Karpas-422 (cell line): ENCODE measurements around the gene ERV3-1. TPM values are rescaled to one million over a fixed set of nuclear protein-coding genes. Genes with fewer than 3 reads are reported as not detected.
A peak's percentile ranks its signal among the peaks of the same experiment; 100 is the strongest.
"Not testable (repeated sequence)": the region's sequence is repeated elsewhere in the genome, so short reads cannot be mapped to it uniquely, and the experiment has no call there.

ENCODE experiments used
- DNase-seq: peaks from one replicate; pipeline ENCODE4 v3.0.0-alpha.2; 2015
- H2AFZ ChIP-seq: fragments of 200-600 bp; sonication (generic); 2 replicates; pipeline ENCODE4 v1.6.1; 2014; ENCODE audit warnings: antibody characterized with exemption, low read length, mixed read lengths
- H3K27ac ChIP-seq: fragments of 200-600 bp; sonication (generic); 2 replicates; pipeline ENCODE4 v1.5.1; 2014; ENCODE audit warnings: mild to moderate bottlenecking, low read length, moderate library complexity
- H3K27me3 ChIP-seq: fragments of 200-600 bp; sonication (generic); 2 replicates; pipeline ENCODE4 v1.6.1; 2014; ENCODE audit warnings: low read length, mixed read lengths
- H3K36me3 ChIP-seq: fragments of 200-600 bp; sonication (generic); 2 replicates; pipeline ENCODE4 v1.6.1; 2014; ENCODE audit warnings: low read length, mixed read lengths; ENCODE audit not compliant: insufficient read depth
- H3K4me1 ChIP-seq: fragments of 200-600 bp; sonication (generic); 2 replicates; pipeline ENCODE4 v1.6.1; 2014; ENCODE audit warnings: mild to moderate bottlenecking, low read length, mixed read lengths
- H3K4me2 ChIP-seq: fragments of 200-600 bp; sonication (generic); 2 replicates; pipeline ENCODE4 v1.6.1; 2014; ENCODE audit warnings: low read length, low read depth, mild to moderate bottlenecking; ENCODE audit not compliant: poor library complexity, severe bottlenecking
- H3K4me3 ChIP-seq: fragments of 200-600 bp; sonication (generic); 2 replicates; pipeline ENCODE4 v1.5.1; 2014; ENCODE audit warnings: mild to moderate bottlenecking, antibody characterized with exemption, low read length, mixed read lengths
- H3K79me2 ChIP-seq: fragments of 200-600 bp; sonication (generic); 2 replicates; pipeline ENCODE4 v1.6.1; 2014; ENCODE audit warnings: mild to moderate bottlenecking, low read length, mixed read lengths
- H3K9ac ChIP-seq: fragments of 200-600 bp; sonication (generic); 2 replicates; pipeline ENCODE4 v1.6.0; 2014; ENCODE audit warnings: low read length
- H3K9me2 ChIP-seq: fragments of 200-600 bp; sonication (generic), shearing (Covaris generic); replicated peaks from 2 replicates; pipeline ENCODE4 v1.6.0; 2014; ENCODE audit warnings: mild to moderate bottlenecking, low read length, moderate library complexity; ENCODE audit not compliant: insufficient read depth
- H3K9me3 ChIP-seq: fragments of 300-700, 200-600 bp; sonication (generic); 2 replicates; pipeline ENCODE4 v1.6.1; 2014; ENCODE audit warnings: low read length, mixed read lengths
- H4K20me1 ChIP-seq: fragments of 200-600 bp; sonication (generic); 2 replicates; pipeline ENCODE4 v1.6.1; 2014; ENCODE audit warnings: mild to moderate bottlenecking, antibody characterized with exemption, low read length, low read depth; ENCODE audit not compliant: insufficient read depth
- total RNA-seq: library from RNA; depleted of rRNA; stranded (reverse); fragments of >200 nt; shearing (Covaris generic); gene quantifications from 2 replicates; pipeline ENCODE4 v1.2.3, GENCODE V29; 2014; ENCODE audit warnings: low replicate concordance

The ERV3-1 gene
- total RNA-seq, 1 experiment from 2014 or later: 20.0 TPM

DNA sequence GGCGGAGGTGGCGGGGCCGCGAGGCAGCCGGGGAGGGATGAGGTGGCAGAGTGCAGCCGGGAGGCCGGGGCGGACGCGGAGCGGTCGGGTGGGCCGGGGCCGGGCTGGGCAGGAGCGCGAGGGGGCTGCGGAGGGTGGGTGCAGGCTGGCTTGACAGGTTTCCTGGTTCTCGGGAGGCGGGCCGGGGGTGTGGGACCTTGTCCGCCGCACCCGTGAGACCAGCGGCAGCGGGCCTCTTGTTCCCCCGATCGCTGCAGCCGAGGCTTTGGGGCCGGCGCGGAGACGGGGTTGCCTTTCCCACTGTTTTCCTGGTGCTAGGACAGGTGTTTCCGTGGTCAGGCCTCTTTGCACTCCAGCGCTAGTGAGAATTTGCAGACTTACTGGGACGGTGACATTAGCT is 32.3 kb upstream of the ERV3-1 start:
- not testable (repeated sequence) for H4K20me1 ChIP-seq, H3K9me3 ChIP-seq, H2AFZ ChIP-seq, H3K4me1 ChIP-seq, H3K9me2 ChIP-seq, H3K36me3 ChIP-seq, H3K27me3 ChIP-seq
- Histone ChIP-seq H3K79me2 (peaks cover 35% of the 10 kb centered on the region), H3K4me3 (peak overlapping the region; percentile 92), H3K27ac (0 out of 2 replicates have a peak overlapping the region, but pooled peaks have one; percentile 11), H3K9ac (peak overlapping the region; percentile 84), H3K4me2 (peak overlapping the region; percentile 81)
- DNase-seq: peak; percentile 47

DNA sequence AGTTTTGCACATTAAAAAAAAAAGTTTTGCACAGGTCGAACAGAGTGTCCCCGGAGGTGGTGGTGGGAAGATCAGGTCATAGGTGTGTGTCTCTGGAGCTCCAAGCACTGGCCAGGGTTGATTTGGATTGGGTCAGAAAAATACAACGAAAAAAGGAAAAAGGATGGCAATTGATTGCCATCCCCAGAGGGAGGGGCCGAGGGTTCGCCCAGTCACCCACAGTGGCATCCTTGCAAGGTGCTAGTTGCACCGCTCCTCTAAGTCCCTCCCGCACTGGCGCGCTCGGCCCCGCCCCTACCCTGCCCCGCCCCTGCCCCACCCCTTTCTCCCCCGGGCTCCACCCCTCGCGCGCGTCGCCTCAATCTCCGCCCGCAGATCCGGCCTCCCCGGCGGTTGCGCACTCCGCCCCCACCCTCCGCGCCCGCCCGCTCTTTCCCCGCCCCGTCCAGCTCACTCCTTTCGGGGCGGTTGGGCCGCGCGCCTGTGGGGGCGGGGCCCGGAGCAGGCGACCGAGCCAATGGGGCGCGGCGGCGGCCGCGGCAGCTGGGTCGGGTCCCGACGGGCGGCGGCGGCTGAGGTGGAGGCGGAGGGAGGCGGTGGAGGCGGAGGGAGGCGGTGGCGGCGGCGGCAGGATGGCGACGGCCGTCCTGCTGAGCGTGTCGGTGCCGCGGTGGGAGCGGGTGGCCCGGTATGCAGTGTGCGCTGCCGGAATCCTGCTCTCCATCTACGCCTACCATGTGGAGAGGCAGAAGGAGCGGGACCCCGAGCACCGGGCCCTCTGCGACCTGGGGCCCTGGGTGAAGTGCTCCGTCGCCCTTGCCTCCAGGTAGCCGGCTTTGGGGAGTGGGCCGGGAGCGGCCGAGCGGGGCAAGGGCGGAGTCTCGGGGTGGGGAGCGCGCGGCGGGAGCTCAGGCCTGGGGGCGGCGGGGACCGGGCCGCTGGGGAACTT is 31.5 kb upstream of the ERV3-1 start:
- H3K9me2 ChIP-seq: no peaks in the 10 kb centered on the region
- H3K4me2 ChIP-seq: peak overlapping the region; percentile 40
- H3K79me2 ChIP-seq: peaks cover 34% of the 10 kb centered on the region
- no peaks in the 10 kb centered on the region for H4K20me1 ChIP-seq
- H3K4me1 ChIP-seq: peaks cover 9% of the 10 kb centered on the region
- no peaks in the 10 kb centered on the region for H3K36me3 ChIP-seq
- peak overlapping the region; percentile 84 for H3K9ac ChIP-seq
- no peaks in the 10 kb centered on the region for H3K9me3 ChIP-seq
- H3K27ac ChIP-seq: no peak overlapping the region
- H3K27me3 ChIP-seq: no peaks in the 10 kb centered on the region
- no peak overlapping the region for H2AFZ ChIP-seq
- DNase-seq: peak; percentile 97
- H3K4me3 ChIP-seq: peak overlapping the region; percentile 92

DNA sequence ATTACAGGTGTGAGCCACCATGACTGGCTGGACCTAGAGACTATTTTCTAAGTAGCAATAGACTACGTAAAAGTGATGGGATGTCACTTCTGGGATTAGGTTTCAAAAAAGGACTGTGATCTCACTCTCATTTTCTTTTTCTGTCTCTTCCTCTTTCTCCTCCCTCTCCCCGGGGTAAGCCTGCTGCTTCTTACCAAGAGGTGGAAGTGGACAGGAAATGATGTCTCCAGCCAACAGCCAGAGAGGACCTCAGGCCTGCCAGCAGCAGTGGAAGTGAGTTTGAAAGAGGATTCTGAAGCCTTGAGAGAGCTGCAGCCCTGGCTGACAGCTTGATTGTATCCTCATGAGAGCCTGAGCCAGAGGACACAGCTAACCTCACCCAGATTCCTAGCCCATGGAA is 30.0 kb upstream of the ERV3-1 start:
- not testable (repeated sequence) for H3K27ac ChIP-seq, H4K20me1 ChIP-seq, H3K4me3 ChIP-seq, H3K27me3 ChIP-seq, H3K9me2 ChIP-seq, H3K36me3 ChIP-seq, H3K9me3 ChIP-seq, H2AFZ ChIP-seq, H3K4me2 ChIP-seq, H3K9ac ChIP-seq, H3K4me1 ChIP-seq, DNase-seq
- H3K79me2 ChIP-seq: peaks cover 24% of the 10 kb centered on the region

DNA sequence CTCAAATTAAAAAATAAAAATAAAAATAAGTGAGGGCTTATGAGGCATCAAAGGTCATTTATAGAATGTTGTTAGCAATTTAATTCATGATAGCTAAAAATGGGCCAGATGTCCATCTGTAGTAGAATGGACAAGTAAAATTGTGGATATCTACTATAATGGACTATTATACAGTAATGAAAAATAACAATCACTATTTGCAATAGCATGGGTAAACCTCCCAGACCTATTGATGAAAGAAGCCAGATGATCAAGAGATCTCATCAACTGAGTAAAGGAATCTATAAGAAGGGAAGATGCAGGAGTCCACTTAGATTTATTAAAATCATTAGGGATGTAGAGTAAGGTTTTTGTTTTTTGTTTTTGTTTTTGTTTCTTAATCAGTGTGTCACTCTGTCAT is 29.0 kb upstream of the ERV3-1 start:
- H2AFZ ChIP-seq, H3K4me2 ChIP-seq, H3K9me3 ChIP-seq, H3K9me2 ChIP-seq, H3K27ac ChIP-seq, H3K4me1 ChIP-seq, H4K20me1 ChIP-seq, H3K9ac ChIP-seq, H3K4me3 ChIP-seq, H3K27me3 ChIP-seq, DNase-seq, H3K36me3 ChIP-seq: not testable (repeated sequence)
- peaks cover 18% of the 10 kb centered on the region for H3K79me2 ChIP-seq

DNA sequence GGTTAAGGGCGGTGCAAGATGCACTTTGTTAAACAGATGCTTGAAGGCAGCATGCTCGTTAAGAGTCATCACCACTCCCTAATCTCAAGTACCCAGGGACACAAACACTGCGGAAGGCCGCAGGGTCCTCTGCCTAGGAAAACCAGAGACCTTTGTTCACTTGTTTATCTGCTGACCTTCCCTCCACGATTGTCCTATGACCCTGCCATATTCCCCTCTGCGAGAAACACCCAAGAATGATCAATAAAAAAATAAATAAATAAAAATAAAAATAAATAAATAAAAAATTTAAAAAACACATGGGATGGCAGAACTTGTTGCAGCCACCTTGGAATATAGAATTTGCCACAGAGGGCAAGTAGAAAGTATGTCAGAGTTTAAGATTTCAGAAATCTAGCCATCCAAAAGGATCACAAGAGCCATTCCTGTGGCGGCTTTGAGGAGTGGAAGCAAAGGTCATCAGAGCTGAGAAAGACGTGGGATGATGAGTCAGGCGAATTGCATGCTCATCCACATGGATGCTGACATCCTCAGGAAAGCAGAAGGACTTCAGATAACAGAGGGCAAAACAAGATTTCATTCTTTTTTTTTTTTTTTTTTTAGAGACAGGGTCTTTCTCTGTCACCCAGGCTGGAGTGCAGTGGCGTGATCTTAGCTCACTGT is 27.8 kb upstream of the ERV3-1 start:
- not testable (repeated sequence) for H3K36me3 ChIP-seq, H3K79me2 ChIP-seq, DNase-seq, H3K9me3 ChIP-seq, H3K9me2 ChIP-seq, H2AFZ ChIP-seq, H3K4me1 ChIP-seq, H3K9ac ChIP-seq, H3K4me3 ChIP-seq, H3K4me2 ChIP-seq, H3K27ac ChIP-seq, H3K27me3 ChIP-seq, H4K20me1 ChIP-seq

DNA sequence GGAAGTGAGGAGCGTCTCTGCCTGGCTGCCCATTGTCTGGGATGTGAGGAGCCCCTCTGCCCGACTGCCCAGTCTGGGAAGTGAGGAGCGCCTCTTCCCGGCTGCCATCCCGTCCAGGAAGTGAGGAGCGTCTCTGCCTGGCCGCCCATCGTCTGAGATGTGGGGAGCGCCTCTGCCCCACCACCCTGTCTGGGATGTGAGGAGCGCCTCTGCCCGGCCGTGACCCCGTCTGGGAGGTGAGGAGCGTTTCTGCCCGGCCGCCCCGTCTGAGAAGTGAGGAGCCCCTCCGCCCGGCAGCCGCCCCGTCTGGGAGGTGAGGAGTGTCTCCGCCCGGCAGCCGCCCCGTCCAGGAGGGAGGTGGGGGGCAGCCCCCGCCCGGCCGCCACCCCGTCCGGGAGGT is 26.9 kb upstream of the ERV3-1 start:
- H3K36me3 ChIP-seq, H3K27me3 ChIP-seq, H3K4me3 ChIP-seq, DNase-seq, H4K20me1 ChIP-seq, H3K4me2 ChIP-seq, H3K79me2 ChIP-seq, H3K9me3 ChIP-seq, H2AFZ ChIP-seq, H3K27ac ChIP-seq, H3K4me1 ChIP-seq, H3K9me2 ChIP-seq, H3K9ac ChIP-seq: not testable (repeated sequence)

DNA sequence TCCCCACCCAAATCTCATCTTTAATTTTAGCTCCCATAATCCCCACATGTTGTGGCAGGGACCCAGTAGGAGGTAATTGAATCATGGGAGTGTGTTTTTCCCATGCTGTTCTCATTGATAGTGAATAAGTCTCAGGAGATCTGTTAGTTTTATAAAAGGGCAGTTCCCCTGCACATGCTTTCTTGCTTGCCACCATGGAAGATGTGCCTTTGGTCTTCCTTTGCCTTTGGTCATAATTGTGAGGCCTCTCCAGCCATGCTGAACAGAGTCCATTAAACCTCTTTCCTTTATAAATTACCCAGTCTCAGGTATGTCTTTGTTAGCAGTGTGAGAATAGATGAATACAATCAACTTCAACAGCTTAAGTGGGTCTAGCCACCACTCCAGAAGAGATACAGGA is 18.5 kb upstream of the ERV3-1 start:
- not testable (repeated sequence) for H3K9me2 ChIP-seq, H3K9me3 ChIP-seq, H3K4me1 ChIP-seq, H4K20me1 ChIP-seq, H3K27ac ChIP-seq, H3K4me3 ChIP-seq, H3K9ac ChIP-seq, H3K27me3 ChIP-seq, H2AFZ ChIP-seq, DNase-seq, H3K4me2 ChIP-seq, H3K79me2 ChIP-seq, H3K36me3 ChIP-seq

DNA sequence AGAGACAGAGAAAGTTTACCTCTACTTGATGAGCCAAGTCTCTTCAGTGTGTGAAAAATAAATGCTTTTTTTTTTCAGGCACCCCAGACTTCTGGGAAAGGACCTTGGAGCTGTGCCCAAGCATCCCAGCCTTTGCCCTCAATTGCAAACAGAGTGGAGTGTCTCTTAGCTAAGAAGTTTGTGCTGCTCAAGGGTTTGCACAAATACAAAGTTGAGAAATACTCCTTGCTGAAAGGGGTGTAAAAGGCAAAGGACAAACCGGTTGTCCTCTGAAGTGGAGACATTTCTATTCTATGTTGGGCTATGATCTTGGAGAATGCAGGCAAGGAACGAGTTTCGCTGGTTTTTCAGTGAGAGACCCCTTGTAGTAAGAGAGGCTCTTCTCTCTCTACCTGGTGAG is 14.5 kb upstream of the ERV3-1 start:
- H3K79me2 ChIP-seq, H4K20me1 ChIP-seq, H3K9me3 ChIP-seq, DNase-seq, H3K27ac ChIP-seq, H3K9me2 ChIP-seq, H3K27me3 ChIP-seq, H3K4me1 ChIP-seq, H2AFZ ChIP-seq, H3K4me2 ChIP-seq, H3K4me3 ChIP-seq, H3K9ac ChIP-seq, H3K36me3 ChIP-seq: not testable (repeated sequence)
